ENCODE data around the gene SLC25A28.

SLC25A28 gene

GRCh38 chr10:99652800-99653390 is 32.7 kb upstream of the SLC25A28 start:
- no peak overlapping the region for H3K4me3 ChIP-seq (ENCODE audit: control insufficient read depth, low read depth, low read length)
- DNase-seq (ENCODE audit: low read depth), result no peak
- no peak for TF ChIP-seq CTCF (IDR thresholded peaks at IDR 0.05; ENCODE audit: control insufficient read depth, insufficient read depth, low read depth, low read length, missing control alignments)

GRCh38 chr10:99648717-99649116 is 28.5 kb upstream of the SLC25A28 start:
- no peak for TF ChIP-seq CTCF (IDR thresholded peaks at IDR 0.05; ENCODE audit: control insufficient read depth, insufficient read depth, low read depth, low read length, missing control alignments)
- no peak for DNase-seq (ENCODE audit: low read depth)
- no peak overlapping the region for H3K4me3 ChIP-seq (ENCODE audit: control insufficient read depth, low read depth, low read length)

GRCh38 chr10:99647601-99648151 is 27.4 kb upstream of the SLC25A28 start:
- no peak overlapping the region for H3K4me3 ChIP-seq (ENCODE audit: control insufficient read depth, low read depth, low read length)
- no peak for DNase-seq (ENCODE audit: low read depth)
- TF ChIP-seq CTCF (IDR thresholded peaks at IDR 0.05; ENCODE audit: control insufficient read depth, insufficient read depth, low read depth, low read length, missing control alignments), result no peak

GRCh38 chr10:99633832-99634231 is 13.6 kb upstream of the SLC25A28 start:
- TF ChIP-seq CTCF (IDR thresholded peaks at IDR 0.05; ENCODE audit: control insufficient read depth, insufficient read depth, low read depth, low read length, missing control alignments), result no peak
- H3K4me3 ChIP-seq (ENCODE audit: control insufficient read depth, low read depth, low read length), result no peak overlapping the region
- no peak for DNase-seq (ENCODE audit: low read depth)

- no peak overlapping the region for H3K4me3 ChIP-seq (ENCODE audit: control insufficient read depth, low read depth, low read length)
- TF ChIP-seq CTCF (IDR thresholded peaks at IDR 0.05; ENCODE audit: control insufficient read depth, insufficient read depth, low read depth, low read length, missing control alignments), result no peak
- no peak for DNase-seq (ENCODE audit: low read depth)
Observed at GRCh38 chr10:99631496-99631895, 11.3 kb upstream of the SLC25A28 start.

GRCh38 chr10:99630991-99631390 is 10.8 kb upstream of the SLC25A28 start:
- no peak for TF ChIP-seq CTCF (IDR thresholded peaks at IDR 0.05; ENCODE audit: control insufficient read depth, insufficient read depth, low read depth, low read length, missing control alignments)
- no peak for DNase-seq (ENCODE audit: low read depth)
- H3K4me3 ChIP-seq (ENCODE audit: control insufficient read depth, low read depth, low read length), result no peak overlapping the region
